Measurements from ENCODE around the gene BCR. TPM values are rescaled to one million over a fixed set of nuclear protein-coding genes. Genes with fewer than 3 reads are reported as not detected.

BCR gene
- total RNA-seq, 3 donors from 2014 or later = 43.6 to 56.0 (median 49.5) TPM

GRCh38 chr22:23157560-23158515 lies 22.5 kb upstream of the BCR start:
- ATAC-seq (no peak), DNase-seq (no peak)
- Histone ChIP-seq H3K36me3 (ENCODE audit: low read depth) (no peaks in the 10 kb centered on the region), H3K4me1 (ENCODE audit: low read depth) (peaks cover 4% of the 10 kb centered on the region), H3K4me3 (no peak overlapping the region), H3K9me3 (no peaks in the 10 kb centered on the region)
- intact Hi-C loops (cut with DNase I, micrococcal nuclease) = no loop called here
- TF ChIP-seq CTCF (IDR thresholded peaks at IDR 0.05) = no peak

- intact Hi-C loops (cut with DNase I, micrococcal nuclease) = no loop called here
- no peak for TF ChIP-seq CTCF (IDR thresholded peaks at IDR 0.05)
- Histone ChIP-seq H3K9me3 (no peaks in the 10 kb centered on the region), H3K4me3 (no peak overlapping the region), H3K36me3 (ENCODE audit: low read depth) (no peaks in the 10 kb centered on the region), H3K4me1 (ENCODE audit: low read depth) (peaks cover 11% of the 10 kb centered on the region)
- ATAC-seq (no peak), DNase-seq (no peak)
These were observed 21.6 kb upstream of the BCR start for GRCh38 chr22:23158516-23159290.

- TF ChIP-seq CTCF (IDR thresholded peaks at IDR 0.05) = no peak
- intact Hi-C loops (cut with DNase I, micrococcal nuclease) = no loop called here
- no peak for DNase-seq
- H3K9me3 ChIP-seq = no peaks in the 10 kb centered on the region
- no peak for ATAC-seq
- H3K36me3 ChIP-seq (ENCODE audit: low read depth) = no peaks in the 10 kb centered on the region
- H3K4me3 ChIP-seq = no peak overlapping the region
- peaks cover 17% of the 10 kb centered on the region for H3K4me1 ChIP-seq (ENCODE audit: low read depth)
These were observed 21.0 kb upstream of the BCR start for GRCh38 chr22:23159291-23159630.

GRCh38 chr22:23161029-23161428 lies 19.3 kb upstream of the BCR start:
- ATAC-seq (no peak), DNase-seq (no peak)
- no peak for TF ChIP-seq CTCF (IDR thresholded peaks at IDR 0.05)
- intact Hi-C loops (cut with DNase I, micrococcal nuclease) = no loop called here
- Histone ChIP-seq H3K9me3 (no peaks in the 10 kb centered on the region), H3K4me3 (no peak overlapping the region), H3K36me3 (ENCODE audit: low read depth) (no peaks in the 10 kb centered on the region), H3K4me1 (ENCODE audit: low read depth) (peaks cover 17% of the 10 kb centered on the region)

GRCh38 chr22:23161574-23161973 lies 18.7 kb upstream of the BCR start:
- Histone ChIP-seq H3K36me3 (ENCODE audit: low read depth) (no peaks in the 10 kb centered on the region), H3K4me1 (ENCODE audit: low read depth) (peaks cover 17% of the 10 kb centered on the region), H3K4me3 (no peak overlapping the region), H3K9me3 (no peaks in the 10 kb centered on the region)
- intact Hi-C loops (cut with DNase I, micrococcal nuclease) = no loop called here
- DNase-seq (no peak), ATAC-seq (no peak)
- TF ChIP-seq CTCF (IDR thresholded peaks at IDR 0.05) = no peak

Data from mucosa of descending colon (tissue), 3 donors.